GM12892 (cell line): ENCODE measurements around the gene DGKI.

Experiments used
- DNase-seq: peaks from one replicate; pipeline ENCODE4 v3.0.0; 2011; ENCODE audit not compliant: insufficient read length
- FAIRE-seq: peaks from 2 replicates; lab custom pipeline; 2011; peaks lifted over from hg19 to GRCh38; lab: Jason Lieb, UNC
- POLR2A ChIP-seq: IDR thresholded peaks from 2 replicates; pipeline ENCODE4 v1.6.1; 2011; ENCODE audit warnings: low read depth, low read length, control low read depth
- POLR2AphosphoS5 ChIP-seq: IDR thresholded peaks from 2 replicates; pipeline ENCODE4 v1.6.1; 2011; ENCODE audit warnings: low read depth, low read length, control low read depth
- TAF1 ChIP-seq: IDR thresholded peaks from 2 replicates; pipeline ENCODE4 v1.6.1; 2011; ENCODE audit warnings: low read depth, mild to moderate bottlenecking, control low read depth, low read length, borderline replicate concordance

DGKI gene

GRCh38 chr7:137635874-137636273, 210.9 kb downstream of the DGKI start:
- FAIRE-seq (no peak), DNase-seq (no peak)
- TF ChIP-seq TAF1 (no peak), POLR2A (no peak), POLR2AphosphoS5 (no peak)

- FAIRE-seq = no peak
- DNase-seq = no peak
- no peak for TF ChIP-seq POLR2A
- TF ChIP-seq POLR2AphosphoS5 = no peak
- no peak for TF ChIP-seq TAF1
These were observed 211.6 kb downstream of the DGKI start for GRCh38 chr7:137635132-137635531.

- TF ChIP-seq TAF1 = no peak
- TF ChIP-seq POLR2A = no peak
- no peak for TF ChIP-seq POLR2AphosphoS5
- FAIRE-seq = no peak
These were observed 212.4 kb downstream of the DGKI start for GRCh38 chr7:137634356-137634755.

GRCh38 chr7:137633133-137633532, 213.6 kb downstream of the DGKI start:
- FAIRE-seq (no peak), DNase-seq (no peak)
- TF ChIP-seq TAF1 (no peak), POLR2A (no peak), POLR2AphosphoS5 (no peak)

More at GRCh38 chr7:137634356-137634755, 212.4 kb downstream of the DGKI start:
- DNase-seq = no peak

- TF ChIP-seq POLR2AphosphoS5 = no peak
- no peak for TF ChIP-seq POLR2A
- no peak for TF ChIP-seq TAF1
- DNase-seq (no peak), FAIRE-seq (no peak)
These were observed 218.6 kb downstream of the DGKI start for GRCh38 chr7:137628216-137628615.

- peak; percentile 23 for DNase-seq
- TF ChIP-seq POLR2AphosphoS5 (no peak), POLR2A (no peak), TAF1 (no peak)
- peak; percentile 42 for FAIRE-seq
These were observed 220.2 kb downstream of the DGKI start for GRCh38 chr7:137626469-137627067.

GRCh38 chr7:137625197-137625596, 221.6 kb downstream of the DGKI start:
- no peak for TF ChIP-seq TAF1
- TF ChIP-seq POLR2A = no peak
- no peak for TF ChIP-seq POLR2AphosphoS5
- FAIRE-seq (no peak), DNase-seq (no peak)

GRCh38 chr7:137619181-137619580, 227.6 kb downstream of the DGKI start:
- TF ChIP-seq TAF1 = no peak
- no peak for TF ChIP-seq POLR2A
- FAIRE-seq (no peak), DNase-seq (no peak)

- DNase-seq (no peak), FAIRE-seq (no peak)
- TF ChIP-seq POLR2AphosphoS5 (no peak), POLR2A (no peak), TAF1 (no peak)
These were observed 228.0 kb downstream of the DGKI start for GRCh38 chr7:137618748-137619147.

- TF ChIP-seq TAF1 = no peak
- TF ChIP-seq POLR2A = no peak
- no peak for TF ChIP-seq POLR2AphosphoS5
- DNase-seq (no peak), FAIRE-seq (no peak)
These were observed 233.7 kb downstream of the DGKI start for GRCh38 chr7:137613006-137613525.

GRCh38 chr7:137611606-137612005, 235.2 kb downstream of the DGKI start:
- FAIRE-seq (peak; percentile 14), DNase-seq (no peak)
- TF ChIP-seq TAF1 (no peak), POLR2A (no peak), POLR2AphosphoS5 (no peak)

GRCh38 chr7:137609500-137609899, 237.3 kb downstream of the DGKI start:
- TF ChIP-seq POLR2A (no peak), TAF1 (no peak), POLR2AphosphoS5 (no peak)
- peak; percentile 5 for FAIRE-seq
- DNase-seq = no peak
